Loucy (cell line): ENCODE data around the gene TTC7B.

Source experiments
- H2AFZ ChIP-seq: fragments of 200-600 bp; sonication (generic); 2 replicates; pipeline ENCODE4 v1.6.0; 2016; ENCODE audit warnings: antibody characterized with exemption, mild to moderate bottlenecking, low read length, moderate library complexity
- H3F3A ChIP-seq: fragments of 200-600 bp; 2 replicates; pipeline ENCODE4 v1.6.0; 2016; ENCODE audit warnings: antibody characterized with exemption, low read depth, mild to moderate bottlenecking
- H3K27me3 ChIP-seq: fragments of 200-600 bp; sonication (generic); 2 replicates; pipeline ENCODE4 v1.6.1; 2014; ENCODE audit warnings: low read length, mild to moderate bottlenecking; ENCODE audit not compliant: insufficient read depth, poor library complexity, severe bottlenecking
- H3K36me3 ChIP-seq: fragments of 200-600 bp; sonication (generic); 2 replicates; pipeline ENCODE4 v1.6.1; 2016; ENCODE audit warnings: low read length; ENCODE audit not compliant: insufficient read depth
- H3K4me1 ChIP-seq: fragments of 200-600 bp; sonication (generic); 2 replicates; pipeline ENCODE4 v1.5.1; 2014; ENCODE audit warnings: low read length, mild to moderate bottlenecking; ENCODE audit not compliant: insufficient read depth, poor library complexity, severe bottlenecking
- H3K4me2 ChIP-seq: fragments of 200-600 bp; sonication (generic); 2 replicates; pipeline ENCODE4 v1.6.0; 2014; ENCODE audit warnings: antibody characterized with exemption, low read length, low read depth, mild to moderate bottlenecking; ENCODE audit not compliant: poor library complexity, severe bottlenecking
- H3K4me3 ChIP-seq: fragments of 200-600 bp; sonication (generic); 2 replicates; pipeline ENCODE4 v1.5.1; 2014; ENCODE audit warnings: low read length, mild to moderate bottlenecking, mixed read lengths; ENCODE audit not compliant: poor library complexity, severe bottlenecking
- H3K79me2 ChIP-seq: fragments of 200-600 bp; sonication (generic); 2 replicates; pipeline ENCODE4 v1.6.1; 2014; ENCODE audit warnings: low read length; ENCODE audit not compliant: insufficient read depth
- H3K9ac ChIP-seq: fragments of 200-600 bp; sonication (generic); 2 replicates; pipeline ENCODE4 v1.6.0; 2014; ENCODE audit warnings: mild to moderate bottlenecking, low read depth, low read length, moderate library complexity; ENCODE audit not compliant: poor library complexity, severe bottlenecking
- H3K9me2 ChIP-seq: fragments of 200-600 bp; sonication (generic); replicated peaks from 2 replicates; pipeline ENCODE4 v1.6.1; 2016; ENCODE audit warnings: low read depth, low read length, mixed read lengths
- H3K9me3 ChIP-seq: fragments of 200-600 bp; sonication (generic); 2 replicates; pipeline ENCODE4 v1.6.1; 2014; ENCODE audit warnings: mild to moderate bottlenecking, antibody characterized with exemption, low read length, low read depth; ENCODE audit not compliant: insufficient read depth
- H4K20me1 ChIP-seq: fragments of 200-600 bp; sonication (generic); 2 replicates; pipeline ENCODE4 v1.6.0; 2014; ENCODE audit warnings: antibody characterized with exemption, low read length, mild to moderate bottlenecking; ENCODE audit not compliant: insufficient read depth, poor library complexity, severe bottlenecking
- CTCF ChIP-seq: fragments of 200-600 bp; sonication (generic); conservative IDR thresholded peaks from 2 replicates; pipeline ENCODE4 v1.5.1; 2014; ENCODE audit warnings: mild to moderate bottlenecking, antibody characterized with exemption, low read length
- EZH2phosphoT487 ChIP-seq: fragments of 200-600 bp; IDR thresholded peaks from 2 replicates; pipeline ENCODE4 v1.6.1; 2018; ENCODE audit warnings: antibody characterized with exemption, mild to moderate bottlenecking, moderate library complexity, borderline replicate concordance

The TTC7B gene

GRCh38 chr14:90578283-90578985 is 237.8 kb downstream of the TTC7B start:
- Histone ChIP-seq H2AFZ (no peak overlapping the region), H3K9me3 (no peaks in the 10 kb centered on the region), H3K27me3 (no peaks in the 10 kb centered on the region), H4K20me1 (no peaks in the 10 kb centered on the region), H3K9me2 (no peaks in the 10 kb centered on the region), H3K9ac (no peak overlapping the region), H3K4me1 (no peaks in the 10 kb centered on the region), H3F3A (no peaks in the 10 kb centered on the region), H3K4me3 (no peak overlapping the region), H3K79me2 (no peaks in the 10 kb centered on the region), H3K36me3 (peaks cover 3% of the 10 kb centered on the region; the same call in 1 of the 2 replicates), H3K4me2 (no peak overlapping the region)
- TF ChIP-seq EZH2phosphoT487 (no peak), CTCF (no peak)

- Histone ChIP-seq H3K9ac (no peak overlapping the region), H2AFZ (no peak overlapping the region), H3K36me3 (peaks cover 3% of the 10 kb centered on the region; the same call in 1 of the 2 replicates), H3K4me2 (no peak overlapping the region), H4K20me1 (no peaks in the 10 kb centered on the region), H3K9me3 (no peaks in the 10 kb centered on the region), H3F3A (no peaks in the 10 kb centered on the region), H3K9me2 (no peaks in the 10 kb centered on the region), H3K4me1 (no peaks in the 10 kb centered on the region), H3K79me2 (no peaks in the 10 kb centered on the region), H3K4me3 (no peak overlapping the region), H3K27me3 (no peaks in the 10 kb centered on the region)
- TF ChIP-seq CTCF, result no peak
- TF ChIP-seq EZH2phosphoT487, result no peak
Measured at GRCh38 chr14:90577661-90578282, 238.5 kb downstream of the TTC7B start.

DNA sequence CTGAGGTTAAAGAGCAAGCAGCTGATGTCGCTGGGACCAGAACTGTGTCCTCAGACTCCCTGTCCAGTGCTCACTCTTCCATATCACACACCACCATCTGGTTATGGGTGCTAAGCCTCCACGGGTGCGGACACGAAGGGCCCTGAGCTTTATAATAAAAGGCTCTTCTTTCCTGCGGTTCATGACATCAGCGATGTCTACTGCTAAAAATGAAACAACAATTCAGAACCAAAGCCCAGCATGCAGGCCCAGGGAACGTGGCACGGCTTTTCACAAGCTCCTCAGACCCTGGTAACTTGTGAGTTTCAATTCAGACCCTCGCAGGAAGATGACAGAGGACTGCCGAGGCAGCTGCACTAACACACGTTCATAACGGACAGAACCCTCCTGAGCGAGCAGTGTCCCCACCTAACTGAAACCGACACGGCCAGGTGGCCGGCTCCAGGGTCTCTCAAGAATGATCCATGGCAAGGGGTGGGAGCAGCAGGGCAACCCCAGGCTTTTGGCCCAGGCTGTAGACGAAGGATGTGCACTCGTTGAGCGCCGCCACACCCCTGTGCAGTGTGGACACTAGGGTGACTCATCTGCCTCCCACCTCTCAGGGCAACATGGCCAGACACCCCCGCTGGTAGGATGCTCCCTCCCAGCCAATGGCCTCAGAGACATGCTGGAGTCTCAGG is 239.1 kb downstream of the TTC7B start:
- peaks cover 3% of the 10 kb centered on the region; the same call in 1 of the 2 replicates for H3K36me3 ChIP-seq
- no peak overlapping the region for H3K9ac ChIP-seq
- no peaks in the 10 kb centered on the region for H3K9me3 ChIP-seq
- no peaks in the 10 kb centered on the region for H3K27me3 ChIP-seq
- TF ChIP-seq CTCF (no peak), EZH2phosphoT487 (no peak)
- no peak overlapping the region for H3K4me2 ChIP-seq
- H4K20me1 ChIP-seq, result no peaks in the 10 kb centered on the region
- H2AFZ ChIP-seq, result no peak overlapping the region
- no peaks in the 10 kb centered on the region for H3K9me2 ChIP-seq
- no peak overlapping the region for H3K4me3 ChIP-seq
- H3K79me2 ChIP-seq, result no peaks in the 10 kb centered on the region
- H3F3A ChIP-seq, result no peaks in the 10 kb centered on the region
- H3K4me1 ChIP-seq, result no peaks in the 10 kb centered on the region
